ENCODE data around the gene HGS. TPM values are rescaled to one million over a fixed set of nuclear protein-coding genes. Genes with fewer than 3 reads are reported as not detected.
A peak's percentile ranks its signal among the peaks of the same experiment; 100 is the strongest.

The HGS gene
- total and polyA plus RNA-seq, 2 of the 13 experiments (the other 11 are each of a cell fraction or from before 2014, with no cell fraction given), result 73.3 to 78.1 TPM

DNA sequence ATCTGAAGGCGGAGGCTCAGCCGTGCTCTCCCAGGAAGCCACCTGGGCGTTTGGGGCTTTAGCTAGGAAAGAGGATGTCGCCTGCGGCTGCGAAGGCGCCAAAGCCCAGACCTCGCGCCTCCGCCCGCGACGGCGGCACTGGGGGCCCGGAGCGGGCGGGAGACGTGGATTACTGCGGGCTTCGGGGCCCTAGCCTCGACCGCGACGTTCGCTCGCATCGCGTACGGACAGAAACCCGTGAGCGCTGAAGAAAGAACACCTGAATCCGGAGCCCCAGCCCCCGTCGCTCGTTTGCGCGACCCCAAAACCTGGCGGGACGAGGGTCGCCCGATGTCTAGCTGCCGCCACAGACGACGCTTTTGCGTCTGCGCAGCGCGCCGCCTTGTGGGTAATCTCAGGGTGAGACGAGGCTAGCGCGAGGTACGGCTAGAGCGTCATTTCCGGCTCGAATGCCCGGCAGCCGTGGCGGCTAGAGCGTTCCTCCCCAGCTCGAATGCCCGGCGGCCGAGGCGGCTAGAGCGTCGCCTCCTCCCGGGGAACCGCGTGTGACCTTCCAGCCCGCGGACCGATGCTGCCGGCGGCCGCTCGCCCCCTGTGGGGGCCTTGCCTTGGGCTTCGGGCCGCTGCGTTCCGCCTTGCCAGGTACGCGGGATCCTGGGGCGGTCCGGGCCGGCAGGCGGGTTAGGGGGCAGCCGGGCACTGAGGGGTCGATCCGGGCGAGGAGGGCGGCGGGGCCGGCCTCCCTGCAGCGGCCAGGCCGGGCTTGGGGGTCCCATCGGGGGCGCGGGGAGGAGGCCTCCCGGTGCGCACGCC is 19.3 kb downstream of the HGS start, which contains the start of gene MRPL12 (continued):
- TF ChIP-seq GMEB1 (CRISPR knock-in tag; IDR thresholded peaks at IDR 0.05; ENCODE audit: borderline replicate concordance) (peak; percentile 94), ARID3A (IDR thresholded peaks at IDR 0.05; ENCODE audit: low read depth, low read length) (no peak), NR1H2 (CRISPR knock-in tag; IDR thresholded peaks at IDR 0.05; ENCODE audit: borderline replicate concordance, low read depth) (0 out of 2 replicates have a peak, but pooled peaks have one; percentile 45), ZNF674 (CRISPR knock-in tag; IDR thresholded peaks at IDR 0.05; ENCODE audit: low read depth) (peak; percentile 63; the same call in 1 of the 2 replicates), ZNF713 (CRISPR knock-in tag; IDR thresholded peaks at IDR 0.05) (no peak), NFYC (CRISPR knock-in tag; IDR thresholded peaks at IDR 0.05) (peak; percentile 65), THRA (CRISPR knock-in tag; IDR thresholded peaks at IDR 0.05; ENCODE audit: borderline replicate concordance) (peak; percentile 91; the same call in 1 of the 2 replicates), HOXA3 (CRISPR knock-in tag; IDR thresholded peaks at IDR 0.05) (peak; percentile 98), ZNF280D (CRISPR knock-in tag; IDR thresholded peaks at IDR 0.05) (peak; percentile 47), ZNF296 (CRISPR knock-in tag; conservative IDR thresholded peaks at IDR 0.05) (peak; percentile 48; the same call in 1 of the 2 replicates), KMT2A (CRISPR knock-in tag; IDR thresholded peaks at IDR 0.05) (peak; percentile 99), RBAK (CRISPR knock-in tag; IDR thresholded peaks at IDR 0.05) (no peak), KLF16 (CRISPR knock-in tag; IDR thresholded peaks at IDR 0.05) (peak; percentile 10 to 97; a peak in 3 of 4 replicates), CENPBD1 (CRISPR knock-in tag; IDR thresholded peaks at IDR 0.05; ENCODE audit: borderline replicate concordance, low read depth) (no peak; the same call in 1 of the 2 replicates), ZNF569 (CRISPR knock-in tag; IDR thresholded peaks at IDR 0.05; ENCODE audit: borderline replicate concordance) (no peak), JUN (CRISPR knock-in tag; IDR thresholded peaks at IDR 0.05) (peak; percentile 77)
- TF ChIP-seq, protein P1, sequence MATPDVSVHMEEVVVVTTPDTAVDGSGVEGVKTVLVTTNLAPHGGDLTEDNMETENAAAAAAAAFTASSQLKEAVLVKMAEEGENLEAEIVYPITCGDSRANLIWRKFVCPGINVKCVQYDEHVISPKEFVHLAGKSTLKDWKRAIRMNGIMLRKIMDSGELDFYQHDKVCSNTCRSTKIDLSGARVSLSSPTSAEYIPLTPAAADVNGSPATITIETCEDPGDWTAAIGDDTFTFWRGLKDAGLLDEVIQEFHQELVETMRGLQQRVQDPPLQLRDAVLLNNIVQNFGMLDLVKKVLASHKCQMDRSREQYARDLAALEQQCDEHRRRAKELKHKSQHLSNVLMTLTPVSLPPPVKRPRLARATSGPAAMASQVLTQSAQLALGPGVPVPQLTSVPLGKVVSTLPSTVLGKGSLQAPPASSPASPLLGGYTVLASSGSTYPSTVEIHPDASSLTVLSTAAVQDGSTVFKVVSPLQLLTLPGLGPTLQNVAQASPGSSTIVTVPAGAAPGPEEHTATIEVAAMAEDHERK (CRISPR knock-in tag; IDR thresholded peaks at IDR 0.05; ENCODE audit: low read depth), result peak; percentile 67
